Measurements from ENCODE around the gene GPR119. TPM values are rescaled to one million over a fixed set of nuclear protein-coding genes. Genes with fewer than 3 reads are reported as not detected.

Gene GPR119
- total RNA-seq (2022; extraction: Qiagen RNA extraction; ENCODE audit: low read depth), result not detected in 5 replicates

GRCh38 chrX:130385520-130385919, at the start of gene GPR119:
Gene GPR119, minus strand, starts transcription at chrX:130385674. Its CDS starts 227 bp downstream, at chrX:130385447.

GRCh38 chrX:130401415-130402207, 16.1 kb upstream of the GPR119 start, which contains the start of gene RBMX2:
Gene RBMX2, plus strand, starts transcription at chrX:130401987. Its CDS starts 46 bp downstream, at chrX:130402033.

GRCh38 chrX:130339408-130340222, 45.9 kb downstream of the GPR119 start, which contains the start of gene SLC25A14:
Gene SLC25A14, plus strand, starts transcription at chrX:130339919. Its CDS starts 360 bp downstream, at chrX:130340279.

Other genes with a start within 250 kb of the GPR119 start
- gene AIFM1, start 219.8 kb downstream of the GPR119 start, total RNA-seq (2022; extraction: Qiagen RNA extraction; ENCODE audit: low read depth), result 67.6 to 75.0 TPM (median 74.4 TPM) in 5 replicates
- gene RAB33A, start 213.7 kb downstream of the GPR119 start, total RNA-seq (2022; extraction: Qiagen RNA extraction; ENCODE audit: low read depth), result 0.15 to 0.30 TPM (median 0.20 TPM) in 5 replicates
- 2.1 to 3.1 TPM (median 2.8 TPM) in 5 replicates for gene ZNF280C, start 116.8 kb downstream of the GPR119 start, total RNA-seq (2022; extraction: Qiagen RNA extraction; ENCODE audit: low read depth)
- 16.0 to 19.8 TPM (median 19.1 TPM) in 5 replicates for gene SLC25A14, start 45.8 kb downstream of the GPR119 start, total RNA-seq (2022; extraction: Qiagen RNA extraction; ENCODE audit: low read depth)
- 25.8 to 29.8 TPM (median 27.6 TPM) in 5 replicates for gene RBMX2, start 16.3 kb upstream of the GPR119 start, total RNA-seq (2022; extraction: Qiagen RNA extraction; ENCODE audit: low read depth)